Activated T-cell treated with anti-CD3 and anti-CD28 coated beads for 4 hours (primary cell): Measurements from ENCODE around the gene CFAP45.

Experiments used
- DNase-seq: peaks from one replicate; pipeline ENCODE4 v3.0.0-alpha.2; 2020

CFAP45 gene

DNA sequence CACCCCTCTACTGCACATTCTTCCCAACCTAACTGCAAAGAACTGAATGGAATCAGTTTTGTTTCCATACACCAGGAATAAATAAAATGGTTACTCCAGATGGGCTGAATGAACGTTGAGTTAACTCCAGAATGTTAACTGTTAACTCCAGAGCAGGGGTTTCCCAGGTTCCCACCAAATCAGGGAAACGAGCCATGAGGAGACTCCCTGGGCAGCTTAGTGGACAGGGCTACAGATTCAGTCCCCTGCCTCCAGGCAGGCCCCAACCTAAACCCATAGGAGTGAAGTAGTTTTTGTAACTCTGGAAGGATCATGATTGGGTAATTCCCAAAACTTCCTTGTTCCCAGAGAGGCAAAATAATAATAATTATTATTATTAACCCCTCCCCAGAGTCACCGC, 51.6 kb downstream of the CFAP45 start:
- DNase-seq, result no peak

DNA sequence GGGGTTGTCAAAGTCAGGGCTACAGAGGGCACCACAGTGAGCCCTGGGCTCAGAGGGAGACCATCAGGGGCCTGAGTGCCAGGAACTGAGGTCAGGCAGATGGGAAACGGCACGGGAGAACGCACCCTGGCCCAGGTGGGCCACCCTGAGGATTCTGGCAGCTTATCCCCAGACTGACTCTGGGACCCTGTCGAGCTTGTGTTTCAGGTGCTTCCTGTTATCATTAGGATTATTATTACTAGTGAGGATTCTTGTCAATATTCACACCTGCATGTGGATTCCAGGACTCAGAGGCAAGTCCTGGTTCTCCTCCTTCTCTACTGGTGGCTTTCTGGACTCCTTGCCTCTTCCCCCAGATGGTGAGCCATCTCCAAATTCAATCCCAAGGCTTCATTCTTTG, 52.7 kb downstream of the CFAP45 start:
- no peak for DNase-seq

GRCh38 chr1:159845751-159846629, 54.0 kb downstream of the CFAP45 start:
- no peak for DNase-seq

GRCh38 chr1:159843459-159843858, 56.5 kb downstream of the CFAP45 start:
- DNase-seq, result no peak

DNA sequence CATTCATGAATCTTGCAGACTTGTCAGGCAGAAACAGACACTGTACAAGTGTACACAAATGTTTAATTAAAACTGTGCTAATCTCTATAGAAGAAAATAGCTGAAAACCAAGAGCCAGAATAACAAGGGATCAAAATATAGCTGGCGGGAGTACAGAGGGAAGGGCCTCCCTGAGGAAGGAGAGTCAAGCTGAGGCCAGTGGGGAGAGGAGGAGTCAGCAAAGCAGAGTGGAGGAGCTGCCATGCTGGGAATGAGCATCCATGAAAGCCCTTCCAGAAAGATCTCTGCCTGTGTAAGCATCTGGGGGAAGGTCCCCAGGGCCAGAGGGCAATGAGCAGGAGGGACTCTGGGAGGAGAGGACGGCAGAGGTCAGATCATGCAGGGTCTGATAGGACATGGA, 58.2 kb downstream of the CFAP45 start:
- DNase-seq, result no peak

GRCh38 chr1:159839116-159839849, 60.7 kb downstream of the CFAP45 start:
- DNase-seq, result no peak

DNA sequence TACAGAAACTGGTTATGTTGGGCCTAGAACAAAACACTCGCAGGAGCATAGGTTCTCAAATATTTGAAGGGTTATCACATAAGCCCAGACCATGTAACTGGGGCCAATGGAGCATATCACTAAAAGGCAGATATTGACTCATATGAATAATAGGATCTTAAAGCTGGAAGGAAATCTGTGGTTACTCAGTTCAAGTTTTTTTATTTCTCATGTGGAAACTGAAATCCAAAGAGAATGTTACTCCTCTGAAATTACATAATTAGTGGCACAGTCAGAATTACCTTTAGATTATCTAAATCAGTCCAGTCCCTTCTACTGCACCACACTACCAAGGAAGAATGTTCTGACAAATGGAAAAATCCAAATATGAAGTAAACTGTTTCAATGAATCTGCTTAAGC, 61.2 kb downstream of the CFAP45 start:
- DNase-seq, result no peak

DNA sequence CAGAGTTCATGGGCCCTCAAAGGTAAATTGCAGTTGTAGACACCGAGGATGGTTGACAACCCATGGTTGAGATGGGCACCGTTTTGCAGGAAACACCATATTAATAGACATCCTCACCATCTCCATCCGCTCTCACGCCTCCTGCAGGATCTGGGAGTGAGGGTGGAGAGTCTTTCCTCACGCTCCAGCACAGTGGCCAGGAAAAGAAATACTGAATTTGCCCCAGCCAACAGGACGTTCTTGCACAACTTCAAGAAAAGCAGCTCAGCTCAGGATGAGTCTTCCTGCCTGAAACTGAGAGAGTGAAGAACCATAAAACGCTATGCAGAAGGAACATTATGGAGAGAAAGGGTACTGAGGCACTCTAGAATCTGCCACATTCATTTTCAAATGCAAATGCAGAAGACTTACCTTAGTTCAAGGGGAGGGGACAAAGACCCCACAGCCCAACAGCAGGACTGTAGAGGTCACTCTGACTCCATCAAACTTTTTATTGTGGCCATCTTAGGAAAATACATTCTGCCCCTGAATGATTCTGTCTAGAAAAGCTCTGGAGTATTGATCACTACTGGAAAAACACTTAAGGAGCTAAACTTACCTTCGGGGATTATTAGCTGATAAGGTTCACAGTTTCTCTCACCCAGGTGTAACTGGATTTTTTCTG, 64.0 kb downstream of the CFAP45 start:
- DNase-seq, result no peak

GRCh38 chr1:159835356-159835755, 64.6 kb downstream of the CFAP45 start:
- DNase-seq, result no peak

DNA sequence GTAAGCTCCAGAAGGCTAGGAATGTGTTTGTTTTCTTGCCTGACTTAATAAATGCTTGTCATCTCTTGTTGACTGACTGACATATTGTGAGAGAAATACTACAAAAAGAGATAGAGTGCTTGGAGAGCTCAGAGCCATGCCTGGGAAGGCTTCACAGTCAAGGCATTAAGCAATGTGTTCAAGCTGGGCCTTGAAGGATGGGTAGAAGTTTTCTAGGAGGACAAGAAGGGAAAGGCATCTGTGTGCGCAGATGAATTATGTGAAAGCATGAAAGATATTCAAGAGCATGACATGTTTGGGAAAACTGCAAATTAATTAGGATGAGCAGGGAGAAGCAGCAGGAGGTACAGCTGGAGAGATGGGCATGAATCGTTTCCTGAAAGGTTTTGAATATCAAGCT, 67.7 kb downstream of the CFAP45 start:
- no peak for DNase-seq

- no peak for DNase-seq
These were observed 68.4 kb downstream of the CFAP45 start for GRCh38 chr1:159831412-159832141.

DNA sequence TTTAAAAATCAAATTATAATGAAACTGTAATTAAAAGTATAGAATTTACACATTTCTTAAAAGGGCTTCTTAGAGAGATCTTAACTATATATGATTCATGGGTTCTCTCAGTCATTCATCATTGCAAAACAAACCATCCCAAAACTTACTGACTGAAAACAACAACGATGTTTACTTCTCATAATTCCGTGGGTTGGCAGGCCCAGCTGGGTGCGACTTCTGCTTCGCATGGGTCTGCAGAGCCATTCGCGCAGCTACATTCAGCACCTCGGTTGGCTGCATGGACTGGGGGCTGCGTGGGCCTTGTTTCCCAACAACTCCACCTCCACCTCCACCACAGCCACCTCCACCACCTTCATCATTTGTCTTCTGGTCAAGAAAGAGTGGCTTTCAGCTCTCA, 69.2 kb downstream of the CFAP45 start:
- no peak for DNase-seq

DNA sequence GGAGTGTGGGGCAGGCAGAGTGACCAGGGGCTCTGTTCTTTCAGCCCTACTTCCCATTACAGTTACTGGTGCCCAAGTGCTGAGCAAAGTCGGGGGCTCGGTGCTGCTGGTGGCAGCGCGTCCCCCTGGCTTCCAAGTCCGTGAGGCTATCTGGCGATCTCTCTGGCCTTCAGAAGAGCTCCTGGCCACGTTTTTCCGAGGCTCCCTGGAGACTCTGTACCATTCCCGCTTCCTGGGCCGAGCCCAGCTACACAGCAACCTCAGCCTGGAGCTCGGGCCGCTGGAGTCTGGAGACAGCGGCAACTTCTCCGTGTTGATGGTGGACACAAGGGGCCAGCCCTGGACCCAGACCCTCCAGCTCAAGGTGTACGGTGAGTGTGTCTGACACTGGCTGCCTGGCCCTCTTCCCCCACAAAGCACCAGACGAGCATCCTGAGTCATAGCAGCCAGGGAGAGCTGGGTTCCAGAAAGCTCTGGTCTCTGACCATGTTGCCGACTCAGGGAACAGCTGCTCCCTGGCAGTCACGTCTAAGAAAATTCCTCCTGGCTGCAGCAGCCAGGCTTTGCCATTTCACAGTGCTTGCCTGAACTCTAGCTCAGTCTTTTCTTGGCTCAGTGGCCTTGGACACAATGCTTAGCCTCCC, 70.0 kb downstream of the CFAP45 start:
- no peak for DNase-seq

- no peak for DNase-seq
These were observed 70.7 kb downstream of the CFAP45 start for GRCh38 chr1:159829273-159829634.

DNA sequence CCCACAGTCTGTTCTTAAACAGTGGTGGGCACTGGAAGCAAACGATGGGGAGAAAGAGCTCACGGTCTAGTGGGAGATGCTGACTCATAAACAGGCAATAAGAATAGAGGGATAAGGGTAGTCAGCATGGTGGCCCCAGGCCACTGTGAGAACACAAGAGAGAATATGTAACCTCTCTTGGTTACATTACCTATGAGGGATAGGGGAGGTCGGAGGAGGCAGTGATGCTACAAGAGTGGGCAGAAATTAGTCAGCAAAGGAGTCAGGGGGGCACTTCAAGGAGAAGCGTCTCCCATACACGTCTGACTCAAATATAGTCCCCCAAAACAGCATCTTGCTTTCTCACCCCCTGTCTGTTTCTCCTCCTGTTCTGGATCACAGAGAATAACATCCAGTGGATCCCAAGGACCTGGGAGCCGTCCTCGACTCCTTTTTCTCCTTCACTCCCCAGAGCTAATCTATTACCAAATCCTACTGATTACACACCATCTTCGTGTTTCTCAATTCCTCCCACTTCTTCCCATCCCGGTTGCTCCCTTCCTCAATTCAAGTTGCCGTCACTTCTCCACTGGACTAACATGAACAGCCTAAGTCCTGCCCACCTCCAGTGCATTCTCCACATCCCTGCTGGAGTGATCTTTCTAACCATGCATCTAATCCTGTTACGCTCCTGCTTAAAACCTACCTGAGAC, 71.2 kb downstream of the CFAP45 start:
- no peak for DNase-seq

GRCh38 chr1:159828176-159828575, 71.8 kb downstream of the CFAP45 start:
- no peak for DNase-seq

GRCh38 chr1:159827549-159827948, 72.4 kb downstream of the CFAP45 start:
- DNase-seq, result no peak

DNA sequence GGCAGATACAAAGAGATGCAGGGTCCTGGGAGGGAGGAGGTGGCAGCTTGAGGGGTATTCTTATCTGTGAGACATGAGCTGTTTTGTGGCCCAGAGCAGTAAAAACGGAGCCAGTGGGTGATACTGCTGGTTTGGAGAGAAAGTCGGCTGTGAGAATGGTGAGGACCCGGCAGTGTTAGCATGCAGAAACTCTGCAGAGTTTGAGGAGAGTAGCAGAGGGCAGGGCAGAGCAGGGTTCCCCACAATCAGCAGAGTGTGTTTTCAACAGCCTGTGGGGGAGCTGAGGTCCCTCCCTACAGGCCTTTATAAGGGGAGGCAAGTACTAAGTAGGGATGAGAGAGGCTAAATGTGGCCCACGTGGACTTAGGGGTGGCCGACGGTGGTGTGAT, 72.9 kb downstream of the CFAP45 start:
- no peak for DNase-seq

- peak; percentile 30 for DNase-seq
These were observed 73.4 kb downstream of the CFAP45 start, which contains the start of gene SLAMF8 for GRCh38 chr1:159826441-159827101. TSS of gene SLAMF8 (plus strand) at chr1:159826873. CDS start at chr1:159826899, 26 bp downstream.

- DNase-seq, result no peak
These were observed 74.4 kb downstream of the CFAP45 start for GRCh38 chr1:159825564-159825963.

- DNase-seq, result no peak
These were observed 76.6 kb downstream of the CFAP45 start for GRCh38 chr1:159823406-159823805.
